ENCODE results near the gene LTO1.
"Not testable (repeated sequence)": the region's sequence is repeated elsewhere in the genome, so short reads cannot be mapped to it uniquely, and the experiment has no call there.

The LTO1 gene

GRCh38 chr11:69630017-69630416 lies 45.1 kb downstream of the LTO1 start:
- Histone ChIP-seq H3K36me3 (replicated peaks) (no peaks in the 10 kb centered on the region), H3K27ac (no peak overlapping the region), H3K27me3 (replicated peaks) (no peaks in the 10 kb centered on the region), H3K4me3 (ENCODE audit: low read depth, low read length) (no peak overlapping the region)
- in situ Hi-C loops (cut with HindIII; ENCODE audit: low pct_ligation_motif_present, low sequenced_read_pairs) = no loop called here
- TF ChIP-seq, protein P1, sequence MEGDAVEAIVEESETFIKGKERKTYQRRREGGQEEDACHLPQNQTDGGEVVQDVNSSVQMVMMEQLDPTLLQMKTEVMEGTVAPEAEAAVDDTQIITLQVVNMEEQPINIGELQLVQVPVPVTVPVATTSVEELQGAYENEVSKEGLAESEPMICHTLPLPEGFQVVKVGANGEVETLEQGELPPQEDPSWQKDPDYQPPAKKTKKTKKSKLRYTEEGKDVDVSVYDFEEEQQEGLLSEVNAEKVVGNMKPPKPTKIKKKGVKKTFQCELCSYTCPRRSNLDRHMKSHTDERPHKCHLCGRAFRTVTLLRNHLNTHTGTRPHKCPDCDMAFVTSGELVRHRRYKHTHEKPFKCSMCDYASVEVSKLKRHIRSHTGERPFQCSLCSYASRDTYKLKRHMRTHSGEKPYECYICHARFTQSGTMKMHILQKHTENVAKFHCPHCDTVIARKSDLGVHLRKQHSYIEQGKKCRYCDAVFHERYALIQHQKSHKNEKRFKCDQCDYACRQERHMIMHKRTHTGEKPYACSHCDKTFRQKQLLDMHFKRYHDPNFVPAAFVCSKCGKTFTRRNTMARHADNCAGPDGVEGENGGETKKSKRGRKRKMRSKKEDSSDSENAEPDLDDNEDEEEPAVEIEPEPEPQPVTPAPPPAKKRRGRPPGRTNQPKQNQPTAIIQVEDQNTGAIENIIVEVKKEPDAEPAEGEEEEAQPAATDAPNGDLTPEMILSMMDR (IDR thresholded peaks at IDR 0.05; ENCODE audit: low read depth, low read length, missing control alignments) = no peak
- peak; percentile 52 for DNase-seq

GRCh38 chr11:69627551-69627950 lies 47.6 kb downstream of the LTO1 start:
- Histone ChIP-seq H3K36me3 (replicated peaks) (no peaks in the 10 kb centered on the region), H3K27me3 (replicated peaks) (no peaks in the 10 kb centered on the region), H3K4me3 (ENCODE audit: low read depth, low read length) (no peak overlapping the region), H3K27ac (no peak overlapping the region)
- TF ChIP-seq, protein P1 (IDR thresholded peaks at IDR 0.05; ENCODE audit: low read depth, low read length, missing control alignments) = no peak
- DNase-seq = no peak
- in situ Hi-C loops (cut with HindIII; ENCODE audit: low pct_ligation_motif_present, low sequenced_read_pairs) = no loop called here

DNA sequence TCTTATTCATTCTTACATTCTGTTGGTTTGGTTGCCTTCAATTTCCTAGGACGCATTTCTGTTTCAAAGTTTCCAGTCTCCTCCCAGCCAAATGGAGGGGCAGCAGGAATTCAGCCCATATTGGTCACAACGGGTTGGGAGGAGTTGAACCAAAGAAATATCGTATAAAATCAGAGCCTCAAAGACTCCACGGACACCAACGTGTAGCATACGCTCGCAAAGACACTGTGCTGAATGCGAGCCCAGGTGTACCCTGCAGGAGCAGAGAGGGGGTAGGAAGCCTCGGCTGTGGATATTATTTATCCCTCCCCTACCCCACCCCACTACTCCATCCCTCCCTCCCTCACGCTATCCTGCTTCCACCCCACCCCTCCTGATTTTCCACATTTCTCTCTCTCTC lies 49.7 kb downstream of the LTO1 start:
- TF ChIP-seq, protein P1 (IDR thresholded peaks at IDR 0.05; ENCODE audit: low read depth, low read length, missing control alignments) = no peak
- in situ Hi-C loops (cut with HindIII; ENCODE audit: low pct_ligation_motif_present, low sequenced_read_pairs) = no loop called here

GRCh38 chr11:69624293-69624692 lies 50.9 kb downstream of the LTO1 start:
- in situ Hi-C loops (cut with HindIII; ENCODE audit: low pct_ligation_motif_present, low sequenced_read_pairs) = no loop called here
- H3K27ac ChIP-seq = no peak overlapping the region

More for the DNA sequence above, 49.7 kb downstream of the LTO1 start:
- H3K36me3 ChIP-seq (replicated peaks) = no peaks in the 10 kb centered on the region
- H3K27ac ChIP-seq = no peak overlapping the region
- H3K27me3 ChIP-seq (replicated peaks) = no peaks in the 10 kb centered on the region
- no peak for DNase-seq
- H3K4me3 ChIP-seq (ENCODE audit: low read depth, low read length) = no peak overlapping the region

DNA sequence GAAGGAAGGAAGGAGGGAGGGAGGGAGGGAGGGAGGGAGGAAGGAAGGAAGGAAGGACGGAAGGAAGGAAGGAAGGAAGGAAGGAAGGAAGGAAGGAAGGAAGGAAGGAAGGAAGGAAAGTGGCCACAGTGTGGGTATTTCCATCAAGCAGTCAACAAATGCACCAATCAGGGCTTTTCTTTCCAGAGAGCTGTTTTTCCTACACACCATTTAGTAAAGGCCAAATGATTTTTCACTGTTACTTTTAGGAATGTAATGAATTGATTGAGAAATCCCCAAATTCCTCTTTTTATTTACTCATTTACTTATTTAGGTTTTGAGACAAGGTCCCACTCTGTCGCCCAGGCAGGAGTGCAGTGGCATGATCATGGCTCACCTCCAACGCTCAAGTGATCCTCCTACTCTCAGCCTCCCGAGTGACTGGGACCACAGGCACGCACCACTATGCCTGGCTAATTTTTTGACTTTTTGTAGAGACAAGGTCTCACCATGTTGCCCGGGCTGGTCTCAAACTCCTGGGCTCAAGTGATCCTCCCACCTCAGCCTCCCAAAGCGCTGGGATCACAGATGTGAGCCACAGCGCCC lies 53.0 kb downstream of the LTO1 start:
- H3K27ac ChIP-seq; in situ Hi-C loops (cut with HindIII; ENCODE audit: low pct_ligation_motif_present, low sequenced_read_pairs): not testable (repeated sequence)

More at GRCh38 chr11:69624293-69624692, 50.9 kb downstream of the LTO1 start:
- no peaks in the 10 kb centered on the region for H3K27me3 ChIP-seq (replicated peaks)
- TF ChIP-seq, protein P1 (IDR thresholded peaks at IDR 0.05; ENCODE audit: low read depth, low read length, missing control alignments) = no peak
- H3K36me3 ChIP-seq (replicated peaks) = no peaks in the 10 kb centered on the region
- H3K4me3 ChIP-seq (ENCODE audit: low read depth, low read length) = no peak overlapping the region
- no peak for DNase-seq

GRCh38 chr11:69620683-69621290 lies 54.4 kb downstream of the LTO1 start:
- in situ Hi-C loops (cut with HindIII; ENCODE audit: low pct_ligation_motif_present, low sequenced_read_pairs) = no loop called here
- Histone ChIP-seq H3K4me3 (ENCODE audit: low read depth, low read length) (no peak overlapping the region), H3K27ac (no peak overlapping the region), H3K27me3 (replicated peaks) (no peaks in the 10 kb centered on the region), H3K36me3 (replicated peaks) (no peaks in the 10 kb centered on the region)
- no peak for DNase-seq
- TF ChIP-seq, protein P1 (IDR thresholded peaks at IDR 0.05; ENCODE audit: low read depth, low read length, missing control alignments) = no peak

More for the DNA sequence above, 53.0 kb downstream of the LTO1 start:
- H3K36me3 ChIP-seq (replicated peaks); H3K4me3 ChIP-seq (ENCODE audit: low read depth, low read length); H3K27me3 ChIP-seq (replicated peaks); DNase-seq: not testable (repeated sequence)

Data from brain microvascular endothelial cell (primary cell).